Esophagus muscularis mucosa (tissue), 4 donors: ENCODE measurements around the gene CLRN2. TPM values are rescaled to one million over a fixed set of nuclear protein-coding genes. Genes with fewer than 3 reads are reported as not detected.

Experiments
- DNase-seq: peaks from one replicate; pipeline ENCODE4 v3.0.0-alpha.2; 2017; ENCODE audit errors: extremely low spot score
- H3K27ac ChIP-seq, 4 donors: fragments of 200-600 bp; sonication (generic); replicated peaks in 1 of 4; 1 replicate in 3 of 4; 2 replicates in 1 of 4; pipeline ENCODE4 v1.5.1; 2016 to 2019; ENCODE audit warnings: mild to moderate bottlenecking in 1 of 4
- H3K27me3 ChIP-seq, 4 donors: fragments of 200-600 bp; sonication (generic); one replicate each; pipeline versions ENCODE4 v1.5.1 to v1.6.0; 2016 to 2019
- H3K36me3 ChIP-seq, 4 donors: fragments of 200-600 bp; sonication (generic); one replicate each; pipeline ENCODE4 v1.5.1; 2016 to 2019
- H3K4me1 ChIP-seq, 4 donors: fragments of 200-600 bp; sonication (generic); one replicate each; pipeline ENCODE4 v1.5.1; 2016 to 2019
- H3K4me3 ChIP-seq, 4 donors: fragments of 200-600 bp; sonication (generic); 1 replicate in 2 of 4; 2 replicates in 2 of 4; pipeline ENCODE4 v1.5.1; 2016 to 2019; ENCODE audit warnings: mild to moderate bottlenecking in 4 of 4, moderate library complexity in 1 of 4
- H3K9me3 ChIP-seq, 4 donors: fragments of 200-600 bp; sonication (generic); 1 replicate in 3 of 4; 2 replicates in 1 of 4; pipeline ENCODE4 v1.5.1; 2016 to 2019
- CTCF ChIP-seq, 3 experiments: fragments of 200-600 bp in 2 of 3; fragments of 450-650 bp in 1 of 3; sonication (generic) in 2 of 3; IDR thresholded peaks; one replicate each; pipeline ENCODE4 v1.5.1; 2017 to 2019; ENCODE audit warnings: antibody characterized with exemption in 3 of 3, mild to moderate bottlenecking in 2 of 3, moderate library complexity in 1 of 3
- EP300 ChIP-seq: sonication (generic); formaldehyde crosslinking; IDR thresholded peaks from one replicate; pipeline ENCODE4 v1.6.1; 2017; ENCODE audit warnings: antibody characterized with exemption
- POLR2A ChIP-seq: fragments of 450-650 bp; IDR thresholded peaks from one replicate; pipeline ENCODE4 v1.6.1; 2017; ENCODE audit warnings: antibody characterized with exemption, moderate library complexity, mild to moderate bottlenecking, low read depth
- POLR2AphosphoS5 ChIP-seq, 2 donors: sonication (generic); formaldehyde crosslinking; IDR thresholded peaks; one replicate each; pipeline ENCODE4 v1.6.1; 2017; ENCODE audit warnings: antibody characterized with exemption in 2 of 2
- WGBS: methylation state at CpG from one replicate; pipeline ENCODE4 v1.1.5; 2018; 5-methylcytosine and 5-hydroxymethylcytosine counted together
- intact Hi-C: fragments of 100-400 bp; cut with DNase I; formaldehyde crosslinking; loops from one replicate; pipeline ENCODE4 v1.15.1; 2023
- total RNA-seq, 4 donors: library from RNA; depleted of rRNA; stranded (reverse); fragments of >200 nt; gene quantifications; one replicate each; pipeline versions ENCODE4 v1.1.0 to v1.2.1, GENCODE V29; 2016

Gene CLRN2
- total RNA-seq, 4 donors from 2014 or later, result not detected

- Histone ChIP-seq H3K27ac (no peak overlapping the region), H3K9me3 (no peaks in the 10 kb centered on the region), H3K4me1 (no peaks in the 10 kb centered on the region), H3K36me3 (no peaks in the 10 kb centered on the region), H3K4me3 (no peak overlapping the region), H3K27me3 (peaks cover 0 to 15% (median 0%) of the 10 kb centered on the region in 4 donors)
- TF ChIP-seq CTCF (IDR thresholded peaks at IDR 0.05) (no peak), EP300 (no peak), POLR2AphosphoS5 (IDR thresholded peaks at IDR 0.05) (no peak), POLR2A (no peak)
- no peak for DNase-seq
- intact Hi-C loops, result no loop called here
- 95% methylated on average over 4 of the region's 4 CpGs for WGBS
These were observed 44.2 kb downstream of the CLRN2 start for GRCh38 chr4:17558941-17559708.

GRCh38 chr4:17559709-17560048 lies 44.7 kb downstream of the CLRN2 start:
- intact Hi-C loops, result no loop called here
- WGBS, result 99% methylated on average over 3 of the region's 3 CpGs

GRCh38 chr4:17560065-17560673 lies 45.2 kb downstream of the CLRN2 start:
- WGBS, result 83% methylated on average over 6 of the region's 6 CpGs
- H3K27ac ChIP-seq, result no peak overlapping the region
- no peak overlapping the region for H3K4me3 ChIP-seq
- peaks cover 0 to 5% (median 0%) of the 10 kb centered on the region in 4 donors for H3K27me3 ChIP-seq
- TF ChIP-seq POLR2AphosphoS5 (IDR thresholded peaks at IDR 0.05) (no peak), EP300 (no peak), POLR2A (no peak), CTCF (IDR thresholded peaks at IDR 0.05) (no peak)
- no peaks in the 10 kb centered on the region for H3K36me3 ChIP-seq
- no peaks in the 10 kb centered on the region for H3K4me1 ChIP-seq
- intact Hi-C loops, result no loop called here
- H3K9me3 ChIP-seq, result no peaks in the 10 kb centered on the region
- DNase-seq, result no peak

More at GRCh38 chr4:17559709-17560048, 44.7 kb downstream of the CLRN2 start:
- H3K27ac ChIP-seq, result no peak overlapping the region
- H3K27me3 ChIP-seq, result peaks cover 0 to 10% (median 0%) of the 10 kb centered on the region in 4 donors
- H3K36me3 ChIP-seq, result no peaks in the 10 kb centered on the region
- no peaks in the 10 kb centered on the region for H3K4me1 ChIP-seq
- no peak overlapping the region for H3K4me3 ChIP-seq
- no peak for TF ChIP-seq EP300
- no peak for TF ChIP-seq CTCF (IDR thresholded peaks at IDR 0.05)
- no peak for TF ChIP-seq POLR2AphosphoS5 (IDR thresholded peaks at IDR 0.05)
- TF ChIP-seq POLR2A, result no peak
- DNase-seq, result no peak
- no peaks in the 10 kb centered on the region for H3K9me3 ChIP-seq

- H3K4me1 ChIP-seq, result no peaks in the 10 kb centered on the region
- no peak for TF ChIP-seq POLR2A
- TF ChIP-seq EP300, result no peak
- no peak for TF ChIP-seq CTCF (IDR thresholded peaks at IDR 0.05)
- no peak for TF ChIP-seq POLR2AphosphoS5 (IDR thresholded peaks at IDR 0.05)
- intact Hi-C loops, result no loop called here
- DNase-seq, result no peak
- H3K9me3 ChIP-seq, result no peaks in the 10 kb centered on the region
- H3K27me3 ChIP-seq, result no peaks in the 10 kb centered on the region
- H3K27ac ChIP-seq, result no peak overlapping the region
- no peaks in the 10 kb centered on the region for H3K36me3 ChIP-seq
- WGBS, result 98% methylated on average over 6 of the region's 8 CpGs
- H3K4me3 ChIP-seq, result no peak overlapping the region
These were observed 46.4 kb downstream of the CLRN2 start for GRCh38 chr4:17561195-17561909.
